Heart right ventricle (tissue), 16 donors: Measurements from ENCODE around the gene BATF. TPM values are rescaled to one million over a fixed set of nuclear protein-coding genes. Genes with fewer than 3 reads are reported as not detected.

Experiments used
- ATAC-seq, 8 donors: fragments of 200-7000 bp; cut with Tn5 transposase; one replicate each; pipeline ENCODE4 v1.9.1; 2020; ENCODE audit warnings: mild to moderate bottlenecking in 8 of 8, moderate library complexity in 8 of 8, moderate number of reproducible peaks in 1 of 8
- DNase-seq, 2 donors: peaks; one replicate each; pipeline ENCODE4 v3.0.0-alpha.2; 2020
- H3K27ac ChIP-seq, 10 donors: fragments of 200-600 bp; sonication (generic) in 2 of 10; one replicate each; pipeline versions ENCODE4 v1.5.0 to v1.8.0; 2020 to 2022; ENCODE audit warnings: mild to moderate bottlenecking in 3 of 10
- H3K27me3 ChIP-seq, 7 donors: fragments of 200-600 bp; one replicate each; pipeline ENCODE4 v1.8.0; 2021 to 2022; ENCODE audit warnings: mild to moderate bottlenecking in 2 of 7
- H3K36me3 ChIP-seq, 9 donors: fragments of 200-600 bp; sonication (generic) in 1 of 9; one replicate each; pipeline versions ENCODE4 v1.5.0 to v1.8.0; 2020 to 2022; ENCODE audit warnings: mild to moderate bottlenecking in 2 of 9
- H3K4me1 ChIP-seq, 9 donors: fragments of 200-600 bp; sonication (generic) in 1 of 9; one replicate each; pipeline versions ENCODE4 v1.5.0 to v1.8.0; 2020 to 2022; ENCODE audit warnings: mild to moderate bottlenecking in 4 of 9
- H3K4me3 ChIP-seq, 10 donors: fragments of 200-600 bp; sonication (generic) in 2 of 10; one replicate each; pipeline versions ENCODE4 v1.5.0 to v1.8.0; 2020 to 2022; ENCODE audit warnings: mild to moderate bottlenecking in 7 of 10, moderate library complexity in 2 of 10
- H3K9me3 ChIP-seq, 11 donors: fragments of 200-600 bp in 10 of 11; sonication (generic) in 2 of 11; one replicate each; pipeline versions ENCODE4 v1.5.0 to v1.8.0; 2013 to 2022; ENCODE audit warnings: mild to moderate bottlenecking in 2 of 11, control low read depth in 1 of 11, moderate library complexity in 1 of 11
- CTCF ChIP-seq, 9 donors: fragments of 200-600 bp; sonication (generic) in 2 of 9; IDR thresholded peaks; one replicate each; pipeline versions ENCODE4 v1.5.0 to v1.8.0; 2021 to 2022; ENCODE audit warnings: antibody characterized with exemption in 9 of 9, mild to moderate bottlenecking in 5 of 9, moderate library complexity in 1 of 9
- WGBS, 2 donors: extraction: QIAGEN DNeasy Blood & Tissue Kit; methylation state at CpG; one replicate each; pipeline ENCODE4 v1.1.7; 2013; ENCODE audit warnings: inconsistent platforms in 1 of 2; 5-methylcytosine and 5-hydroxymethylcytosine counted together
- intact Hi-C, 10 donors: fragments of 100-400 bp; cut with DNase I; formaldehyde crosslinking; loops; one replicate each; pipeline versions ENCODE4 v1.11.1 to v1.14.2; 2022
- polyA plus RNA-seq, 2 donors: library from polyadenylated mRNA; stranded (reverse); fragments of 200-250 nt; gene quantifications; one replicate each; pipeline ENCODE4 v1.2.3, GENCODE V29; 2013
- total RNA-seq, 10 donors: library from RNA; stranded (reverse); fragmentation: NEBNext Ultra II Directional in 3 of 10; extraction: Animal tissue kit (Norgen Biotek cat#: 25700) in 3 of 10; gene quantifications; one replicate each; pipeline versions ENCODE4 v1.2.1 to v1.2.4, GENCODE V29; 2021 to 2023
- donor health status: Arrhythmogenic right ventricular cardiomyopathy.
- donor health status: ischemic (EF 13 %, LVEDD 7.1; RV severe dilation, severe dysfunction).
- donor health status: healthy with polysubstance abuse.
- donor health status: DM: no; HTN: yes; CAD: no.
- donor health status: DM: no; HTN: no; CAD: no.
- donor health status: ischemic (EF 25% LVEDD 6.9; RV normal size, moderate dysfunction).
- donor health status: ischemic (EF 25% LVEDD 5.7; RV mildly dilated, moderate dysfunction).
- donor health status: healthy.
- donor health status: DM: yes; HTN: yes; CAD: no.
- donor health status: Ischemic cardiomyopathy.
- donor health status: ischemic (EF 35%, LVEDD 5.7; RV mildly dilated, moderate dysfunction).
- donor health status: nonischemic (EF 11% LVEDD 7.7; RV severe dilation, severe dysfunction).
- donor health status: DM: yes; HTN: yes; CAD: no.
- donor health status: PGD.
- donor health status: ischemic (EF 29% LVEDD 5.4; RV normal size, mild dysfunction).
- donor health status: nonischemic (EF 23%, LVEDD 6.1; RV moderate dilation, normal function).

The BATF gene
- total and polyA plus RNA-seq, 12 donors, result 0.34 to 3.3 (median 1.7) TPM; not detected in 5

GRCh38 chr14:75479770-75480600 is 42.3 kb upstream of the BATF start:
- Histone ChIP-seq H3K36me3 (peaks cover 0 to 18% (median 0%) of the 10 kb centered on the region in 9 donors), H3K4me1 (peaks cover 0 to 7% (median 0%) of the 10 kb centered on the region in 9 donors), H3K27ac (no peak overlapping the region), H3K27me3 (no peaks in the 10 kb centered on the region), H3K4me3 (no peak overlapping the region), H3K9me3 (no peaks in the 10 kb centered on the region)
- no peak for TF ChIP-seq CTCF (IDR thresholded peaks at IDR 0.05)
- DNase-seq (no peak), ATAC-seq (no peak)
- 56 to 60% methylated on average over 11 of the region's 11 CpGs for WGBS, 2 donors
- intact Hi-C loops, result loop anchor here in 1 of 10 donors (10.0 kb wide), 1 partner anchor 45 kb away; no protein-coding TSS in a partner anchor

- Histone ChIP-seq H3K4me3 (no peak overlapping the region), H3K36me3 (no peaks in the 10 kb centered on the region), H3K27me3 (no peaks in the 10 kb centered on the region), H3K4me1 (no peaks in the 10 kb centered on the region), H3K9me3 (no peaks in the 10 kb centered on the region), H3K27ac (no peak overlapping the region)
- intact Hi-C loops, result loop anchor here in 1 of 10 donors (10.0 kb wide), 1 partner anchor 48 kb away; no protein-coding TSS in a partner anchor
- no peak for DNase-seq
- TF ChIP-seq CTCF (IDR thresholded peaks at IDR 0.05), result no peak
- no peak for ATAC-seq
- WGBS, 2 donors, result 96 to 97% methylated on average over 4 of the region's 4 CpGs
Measured at GRCh38 chr14:75482366-75482765, 39.9 kb upstream of the BATF start.

- Histone ChIP-seq H3K36me3 (no peaks in the 10 kb centered on the region), H3K4me3 (no peak overlapping the region), H3K27ac (no peak overlapping the region), H3K27me3 (no peaks in the 10 kb centered on the region), H3K9me3 (no peaks in the 10 kb centered on the region), H3K4me1 (peaks cover 0 to 9% (median 0%) of the 10 kb centered on the region in 9 donors)
- 65 to 69% methylated on average over 4 of the region's 4 CpGs for WGBS, 2 donors
- TF ChIP-seq CTCF (IDR thresholded peaks at IDR 0.05), result no peak
- DNase-seq (no peak), ATAC-seq (peak in 1 of 8 donors; percentile 20)
- intact Hi-C loops, result loop anchor here in 8 of 10 donors (2.0 to 10.0 kb wide), 7 partner anchors 33 to 358 kb away; partner anchors contain the start of genes JDP2 (in 1 of the 8) and NEK9 (in 1 of the 8)
Measured at GRCh38 chr14:75484711-75485429, 37.4 kb upstream of the BATF start.

GRCh38 chr14:75486318-75486717 is 36.0 kb upstream of the BATF start:
- no peak for ATAC-seq
- TF ChIP-seq CTCF (IDR thresholded peaks at IDR 0.05), result no peak
- 37 to 48% methylated on average over 1 of the region's 1 CpG for WGBS, 2 donors
- Histone ChIP-seq H3K27me3 (no peaks in the 10 kb centered on the region), H3K36me3 (no peaks in the 10 kb centered on the region), H3K4me3 (no peak overlapping the region), H3K9me3 (no peaks in the 10 kb centered on the region), H3K27ac (no peak overlapping the region), H3K4me1 (peaks cover 0 to 9% (median 0%) of the 10 kb centered on the region in 9 donors)
- no peak for DNase-seq
- intact Hi-C loops, result loop anchor here in 7 of 10 donors (2.0 to 10.0 kb wide), 7 partner anchors 34 to 359 kb away; partner anchors contain the start of genes JDP2 (in 1 of the 7) and NEK9 (in 1 of the 7)
